ENCODE results near the gene SLC39A1. TPM values are rescaled to one million over a fixed set of nuclear protein-coding genes. Genes with fewer than 3 reads are reported as not detected.

The SLC39A1 gene
- total RNA-seq, 1 donor from 2014 or later: 28.1 TPM

DNA sequence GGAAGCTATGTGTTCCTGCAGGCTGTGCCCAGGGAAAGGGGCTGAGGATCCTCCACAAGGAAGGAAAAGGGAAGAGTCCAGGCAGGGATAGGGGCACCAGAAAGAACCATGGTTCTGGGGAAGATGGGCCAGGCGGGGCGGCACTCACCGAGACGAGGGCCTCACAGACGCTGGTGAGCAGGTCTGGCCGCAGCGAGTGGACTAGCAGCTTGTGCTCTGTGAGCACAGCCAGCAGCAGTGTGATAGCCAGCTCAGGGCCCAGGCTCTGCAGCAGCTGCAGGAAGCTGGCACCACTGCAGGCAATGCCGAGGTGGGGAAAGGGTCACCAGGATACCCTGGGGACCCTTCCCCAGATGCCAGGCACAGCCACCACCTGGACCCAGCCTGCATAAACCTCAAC is 22.6 kb downstream of the SLC39A1 start:
- H3K27me3 Mint-ChIP-seq (ENCODE audit: unreplicated experiment): peaks cover 7% of the 10 kb centered on the region
- peaks cover 3% of the 10 kb centered on the region for H3K4me1 Mint-ChIP-seq (ENCODE audit: low read depth, unreplicated experiment)
- no peak overlapping the region for H3K27ac Mint-ChIP-seq (ENCODE audit: unreplicated experiment)
- peaks cover 5% of the 10 kb centered on the region for H3K9me3 Mint-ChIP-seq (ENCODE audit: unreplicated experiment)
- no peak overlapping the region for H3K4me3 Mint-ChIP-seq (ENCODE audit: unreplicated experiment)
- no peaks in the 10 kb centered on the region for H3K36me3 Mint-ChIP-seq (ENCODE audit: unreplicated experiment)
- no peak for DNase-seq
- TF ChIP-seq, protein P1, sequence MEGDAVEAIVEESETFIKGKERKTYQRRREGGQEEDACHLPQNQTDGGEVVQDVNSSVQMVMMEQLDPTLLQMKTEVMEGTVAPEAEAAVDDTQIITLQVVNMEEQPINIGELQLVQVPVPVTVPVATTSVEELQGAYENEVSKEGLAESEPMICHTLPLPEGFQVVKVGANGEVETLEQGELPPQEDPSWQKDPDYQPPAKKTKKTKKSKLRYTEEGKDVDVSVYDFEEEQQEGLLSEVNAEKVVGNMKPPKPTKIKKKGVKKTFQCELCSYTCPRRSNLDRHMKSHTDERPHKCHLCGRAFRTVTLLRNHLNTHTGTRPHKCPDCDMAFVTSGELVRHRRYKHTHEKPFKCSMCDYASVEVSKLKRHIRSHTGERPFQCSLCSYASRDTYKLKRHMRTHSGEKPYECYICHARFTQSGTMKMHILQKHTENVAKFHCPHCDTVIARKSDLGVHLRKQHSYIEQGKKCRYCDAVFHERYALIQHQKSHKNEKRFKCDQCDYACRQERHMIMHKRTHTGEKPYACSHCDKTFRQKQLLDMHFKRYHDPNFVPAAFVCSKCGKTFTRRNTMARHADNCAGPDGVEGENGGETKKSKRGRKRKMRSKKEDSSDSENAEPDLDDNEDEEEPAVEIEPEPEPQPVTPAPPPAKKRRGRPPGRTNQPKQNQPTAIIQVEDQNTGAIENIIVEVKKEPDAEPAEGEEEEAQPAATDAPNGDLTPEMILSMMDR (IDR thresholded peaks at IDR 0.05; ENCODE audit: partially characterized antibody, unreplicated experiment): no peak

DNA sequence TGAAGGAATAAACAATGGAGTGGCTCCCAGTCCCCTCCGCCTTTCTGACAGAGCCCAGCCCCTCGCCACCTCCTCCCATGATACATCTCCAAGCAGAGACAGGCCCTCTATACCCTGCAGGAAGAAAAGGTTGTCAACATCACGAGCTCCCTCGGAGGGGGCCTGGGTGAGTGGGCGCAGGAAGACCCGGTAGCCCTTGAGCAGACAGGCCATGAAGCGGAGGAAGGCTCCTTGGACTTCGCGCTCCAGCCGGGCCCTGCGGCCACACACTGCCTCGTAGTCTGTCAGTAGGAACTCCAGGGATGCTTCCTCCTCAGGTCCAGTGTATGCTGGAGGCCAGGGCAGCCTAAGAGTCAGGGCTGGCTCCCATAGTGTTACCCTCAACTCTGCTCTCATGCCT is 23.9 kb downstream of the SLC39A1 start:
- TF ChIP-seq, protein P1 (IDR thresholded peaks at IDR 0.05; ENCODE audit: partially characterized antibody, unreplicated experiment): no peak
- Mint-ChIP-seq H3K27ac (ENCODE audit: unreplicated experiment) (no peak overlapping the region), H3K36me3 (ENCODE audit: unreplicated experiment) (no peaks in the 10 kb centered on the region), H3K9me3 (ENCODE audit: unreplicated experiment) (peaks cover 2% of the 10 kb centered on the region), H3K4me1 (ENCODE audit: low read depth, unreplicated experiment) (no peaks in the 10 kb centered on the region), H3K27me3 (ENCODE audit: unreplicated experiment) (peaks cover 7% of the 10 kb centered on the region), H3K4me3 (ENCODE audit: unreplicated experiment) (no peak overlapping the region)
- no peak for DNase-seq

DNA sequence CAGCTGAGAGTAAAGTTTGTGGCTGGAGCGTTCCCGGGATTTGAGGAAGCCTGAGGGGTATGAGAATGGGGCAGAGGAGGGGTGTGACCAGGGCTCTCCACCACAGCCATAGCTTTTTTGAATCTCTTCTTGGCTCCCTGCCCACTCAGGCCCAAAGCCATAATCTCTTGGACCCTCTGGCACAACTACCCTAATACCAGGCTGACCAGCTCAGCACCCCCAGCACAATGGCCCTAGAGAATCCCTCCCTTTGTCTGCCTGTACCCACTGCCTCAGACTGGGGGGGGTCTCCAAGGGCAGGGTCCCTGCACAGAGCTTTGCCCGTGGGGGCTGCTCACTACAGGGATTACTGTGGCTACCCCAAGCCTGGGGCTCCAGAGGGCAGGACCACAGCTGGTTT is 24.3 kb downstream of the SLC39A1 start:
- DNase-seq: no peak
- H3K27me3 Mint-ChIP-seq (ENCODE audit: unreplicated experiment): peaks cover 8% of the 10 kb centered on the region
- H3K9me3 Mint-ChIP-seq (ENCODE audit: unreplicated experiment): peaks cover 4% of the 10 kb centered on the region
- no peaks in the 10 kb centered on the region for H3K4me1 Mint-ChIP-seq (ENCODE audit: low read depth, unreplicated experiment)
- no peaks in the 10 kb centered on the region for H3K36me3 Mint-ChIP-seq (ENCODE audit: unreplicated experiment)
- H3K4me3 Mint-ChIP-seq (ENCODE audit: unreplicated experiment): no peak overlapping the region
- TF ChIP-seq, protein P1 (IDR thresholded peaks at IDR 0.05; ENCODE audit: partially characterized antibody, unreplicated experiment): no peak
- H3K27ac Mint-ChIP-seq (ENCODE audit: unreplicated experiment): no peak overlapping the region

DNA sequence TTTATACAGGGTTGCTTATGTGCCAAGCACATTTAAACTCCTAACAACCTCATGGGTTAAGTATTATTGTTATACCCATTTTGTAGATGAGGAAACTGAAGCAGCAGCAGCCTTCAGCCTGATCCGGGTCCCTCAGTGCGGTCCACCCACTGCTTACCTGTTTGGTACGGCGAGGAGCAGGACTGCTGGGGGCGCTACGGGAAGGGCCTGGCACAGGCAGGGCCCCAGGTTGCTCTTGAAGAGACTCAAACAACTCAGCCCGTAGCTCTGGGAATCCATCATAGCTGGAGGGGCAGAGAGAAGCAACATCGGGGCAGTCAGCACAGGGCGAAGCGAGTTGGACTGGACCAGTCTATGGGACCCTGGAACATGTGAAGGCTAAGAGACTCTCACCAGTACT is 26.0 kb downstream of the SLC39A1 start:
- Mint-ChIP-seq H3K36me3 (ENCODE audit: unreplicated experiment) (no peaks in the 10 kb centered on the region), H3K4me1 (ENCODE audit: low read depth, unreplicated experiment) (no peaks in the 10 kb centered on the region), H3K4me3 (ENCODE audit: unreplicated experiment) (no peak overlapping the region), H3K27ac (ENCODE audit: unreplicated experiment) (no peak overlapping the region), H3K27me3 (ENCODE audit: unreplicated experiment) (peaks cover 10% of the 10 kb centered on the region), H3K9me3 (ENCODE audit: unreplicated experiment) (peaks cover 2% of the 10 kb centered on the region)
- no peak for DNase-seq
- TF ChIP-seq, protein P1 (IDR thresholded peaks at IDR 0.05; ENCODE audit: partially characterized antibody, unreplicated experiment): no peak

DNA sequence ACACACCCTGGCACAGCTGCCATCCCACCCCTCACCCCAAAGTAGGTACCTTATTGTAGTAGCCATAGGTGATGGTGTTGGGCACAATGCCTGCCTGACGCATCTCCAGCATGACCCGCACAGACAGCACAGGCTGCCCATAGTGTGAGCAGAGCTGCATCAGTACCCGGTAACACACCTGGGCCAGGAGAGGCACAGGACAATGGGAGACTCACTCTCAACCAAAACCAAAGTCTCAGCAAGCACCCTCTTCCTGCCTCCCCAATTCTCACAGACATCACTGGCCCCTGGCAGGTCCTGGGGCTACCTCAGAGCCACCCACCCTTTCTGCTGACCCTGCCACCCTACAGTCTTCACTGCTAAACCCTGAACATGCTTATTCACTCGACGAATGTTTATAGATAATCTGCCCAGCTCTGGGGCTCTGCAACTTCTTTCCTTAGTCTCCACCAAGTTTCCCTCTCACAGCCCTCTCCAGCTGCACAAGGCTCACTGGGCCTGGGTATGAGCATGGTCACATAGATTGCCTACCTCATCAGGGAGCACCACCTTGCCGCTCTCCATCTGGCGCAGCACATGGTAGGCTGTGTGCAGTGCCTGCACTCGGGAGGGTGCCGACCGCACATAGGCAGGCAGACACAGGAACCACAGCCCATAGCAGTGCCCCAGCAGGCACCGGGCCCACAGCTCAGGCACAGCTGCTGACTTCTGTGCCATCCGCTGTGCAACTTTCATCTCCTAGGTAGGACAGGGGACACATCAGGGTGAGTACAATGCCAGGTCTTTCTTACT is 27.1 kb downstream of the SLC39A1 start:
- Mint-ChIP-seq H3K27me3 (ENCODE audit: unreplicated experiment) (peaks cover 10% of the 10 kb centered on the region), H3K4me1 (ENCODE audit: low read depth, unreplicated experiment) (no peaks in the 10 kb centered on the region), H3K9me3 (ENCODE audit: unreplicated experiment) (peaks cover 2% of the 10 kb centered on the region), H3K36me3 (ENCODE audit: unreplicated experiment) (no peaks in the 10 kb centered on the region), H3K4me3 (ENCODE audit: unreplicated experiment) (no peak overlapping the region), H3K27ac (ENCODE audit: unreplicated experiment) (no peak overlapping the region)
- TF ChIP-seq, protein P1 (IDR thresholded peaks at IDR 0.05; ENCODE audit: partially characterized antibody, unreplicated experiment): no peak
- DNase-seq: no peak
